ENCODE measurements around the gene EFCAB6.

The EFCAB6 gene

GRCh38 chr22:43520632-43521039, 291.5 kb downstream of the EFCAB6 start:
- peak; percentile 87 for DNase-seq

DNA sequence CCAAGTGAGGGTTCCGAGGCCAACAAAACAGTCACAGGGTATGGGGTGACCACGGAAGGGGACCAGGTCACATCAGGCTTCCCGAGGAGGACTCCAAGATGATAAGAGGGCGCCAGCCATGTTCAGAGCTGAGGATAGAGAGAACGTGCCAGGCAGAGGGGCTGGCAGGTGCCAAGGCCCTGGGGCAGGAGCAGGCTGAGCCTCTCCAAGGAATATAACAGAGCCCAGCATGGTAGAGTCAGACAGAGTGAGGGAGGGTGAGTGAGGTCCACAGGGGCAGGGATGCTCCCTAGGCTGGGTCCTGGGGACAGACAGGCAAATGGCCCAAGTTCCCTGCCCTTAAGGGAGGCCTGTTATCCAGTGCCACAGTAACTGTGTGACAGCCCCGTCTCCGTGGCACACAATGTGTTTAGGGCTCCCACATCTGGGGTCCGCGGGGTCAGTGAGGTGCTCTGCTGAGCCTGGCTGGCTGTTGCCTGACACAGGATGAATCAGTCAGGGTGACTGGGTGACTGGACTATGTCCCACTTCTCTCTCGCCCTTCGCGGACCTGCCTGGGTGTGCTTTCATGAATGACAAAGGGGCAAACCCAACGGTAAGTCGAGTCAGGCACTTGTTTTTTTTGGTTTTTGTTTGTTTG, 295.0 kb downstream of the EFCAB6 start:
- DNase-seq = no peak

- no peak for DNase-seq
These were observed 295.7 kb downstream of the EFCAB6 start for GRCh38 chr22:43516386-43516785.

DNA sequence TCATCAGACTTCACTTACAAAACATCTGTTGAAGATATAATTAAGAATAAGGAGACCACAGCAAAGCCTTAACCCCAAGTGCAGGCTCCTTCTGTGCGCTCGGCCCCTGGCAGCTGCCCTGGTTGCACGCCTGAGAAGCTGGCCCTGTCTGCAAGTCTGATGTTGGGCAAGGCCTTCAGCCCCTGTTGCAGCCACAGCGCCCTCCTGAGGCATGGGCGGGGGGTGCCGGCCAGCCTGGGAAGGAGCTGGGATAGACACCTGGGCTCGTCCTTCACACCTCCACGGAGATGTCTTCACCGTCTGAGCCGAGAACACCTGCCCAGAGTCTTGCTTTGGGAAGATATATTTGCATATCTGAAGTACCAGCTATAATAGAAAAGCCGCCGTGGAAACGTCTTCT, 296.2 kb downstream of the EFCAB6 start:
- no peak for DNase-seq

DNA sequence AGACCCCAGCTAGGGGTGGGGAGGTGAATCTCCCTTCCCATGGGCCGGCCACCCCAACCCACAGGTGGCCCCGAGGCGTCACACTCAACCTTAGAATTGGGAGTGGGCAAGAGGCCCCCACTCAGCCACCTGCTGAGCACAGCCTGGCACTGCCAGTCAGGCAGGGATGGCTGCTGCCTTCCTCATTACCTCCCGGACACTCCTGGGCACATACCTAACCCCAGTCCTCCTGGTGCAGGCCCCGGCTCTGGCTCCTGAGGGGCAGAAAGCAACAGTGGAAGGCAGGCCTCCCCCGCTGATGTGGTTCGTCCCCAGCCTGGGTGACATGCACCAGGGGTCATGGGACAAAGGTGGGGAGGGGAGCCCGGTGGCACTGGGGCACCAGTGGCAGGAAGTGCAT, 296.7 kb downstream of the EFCAB6 start:
- DNase-seq = no peak

DNA sequence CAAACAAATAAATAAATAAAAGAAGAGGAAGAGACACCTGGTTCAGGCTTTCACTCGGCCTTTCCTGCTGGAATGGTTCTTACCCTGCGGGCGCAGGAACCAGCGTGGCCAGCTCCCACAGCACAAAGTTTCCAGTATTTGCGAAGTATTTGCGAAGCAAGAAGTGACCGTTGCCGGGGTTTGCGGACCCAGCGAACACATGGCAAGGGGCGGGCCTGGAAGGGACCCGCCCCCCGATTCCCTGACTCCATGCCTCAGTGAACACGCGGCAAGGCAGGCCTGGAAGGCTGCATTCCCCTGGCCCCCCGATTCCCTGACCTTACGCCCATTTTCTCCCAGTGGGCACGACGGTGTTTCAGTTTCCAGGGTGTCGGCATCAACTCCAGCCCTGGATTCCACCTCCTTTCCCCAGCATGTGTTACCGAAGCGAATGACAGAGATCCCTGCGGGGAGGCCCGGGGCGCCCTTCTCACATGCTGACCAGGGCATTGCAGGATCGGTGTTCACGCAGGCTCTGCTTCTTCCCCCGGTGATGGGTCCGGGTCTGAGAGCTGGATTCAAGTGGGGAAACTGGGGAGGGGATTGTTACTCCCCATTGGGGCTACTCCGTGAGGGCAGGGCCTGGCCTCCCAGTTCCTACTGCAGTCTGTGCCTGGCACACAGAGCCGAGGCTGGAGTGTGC, 297.5 kb downstream of the EFCAB6 start:
- DNase-seq = no peak

- DNase-seq = no peak
These were observed 299.8 kb downstream of the EFCAB6 start for GRCh38 chr22:43512279-43512678.

- no peak for DNase-seq
These were observed 300.7 kb downstream of the EFCAB6 start for GRCh38 chr22:43511276-43511910.

GRCh38 chr22:43510281-43511070, 301.6 kb downstream of the EFCAB6 start:
- no peak for DNase-seq

- DNase-seq = no peak
These were observed 302.8 kb downstream of the EFCAB6 start for GRCh38 chr22:43509337-43509736.

DNA sequence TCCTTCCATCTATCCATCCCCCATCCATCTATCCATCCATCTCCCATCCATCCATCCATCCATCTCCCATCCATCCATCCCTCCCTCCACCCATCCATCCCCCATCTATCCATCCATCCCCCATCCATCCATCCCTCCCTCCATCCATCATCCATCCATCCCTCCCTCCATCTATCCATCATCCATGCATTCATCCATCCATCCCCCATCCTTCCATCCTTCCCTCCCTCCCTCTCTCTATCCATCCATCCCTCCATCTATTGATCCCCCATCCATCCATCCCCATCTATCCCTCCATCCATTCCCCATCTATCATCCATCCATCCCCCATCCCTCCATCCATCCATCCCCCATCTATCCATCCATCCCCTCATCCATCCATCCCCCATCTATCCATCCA, 303.6 kb downstream of the EFCAB6 start:
- DNase-seq = no peak

- DNase-seq = no peak
These were observed 304.9 kb downstream of the EFCAB6 start for GRCh38 chr22:43507235-43507634.

DNA sequence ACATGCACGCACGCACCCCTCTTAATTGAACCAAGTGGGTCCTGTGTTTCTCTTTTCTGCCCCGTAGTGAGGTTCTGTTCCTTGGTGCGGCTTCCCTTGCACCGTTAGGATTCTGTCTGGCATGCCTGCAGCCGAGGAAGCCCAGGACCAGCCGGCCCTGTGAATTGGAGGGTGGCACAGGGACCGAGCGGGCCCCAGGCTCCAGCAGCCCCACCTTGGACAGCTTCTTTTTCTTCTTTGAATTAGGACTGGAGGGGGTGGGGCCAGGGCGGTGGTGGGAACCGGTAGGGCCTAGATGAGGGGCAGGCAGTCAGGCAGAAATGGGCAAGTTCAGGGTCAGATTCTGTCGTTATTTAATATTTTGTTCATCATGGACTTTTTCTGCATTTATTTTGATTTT, 305.6 kb downstream of the EFCAB6 start:
- no peak for DNase-seq

DNA sequence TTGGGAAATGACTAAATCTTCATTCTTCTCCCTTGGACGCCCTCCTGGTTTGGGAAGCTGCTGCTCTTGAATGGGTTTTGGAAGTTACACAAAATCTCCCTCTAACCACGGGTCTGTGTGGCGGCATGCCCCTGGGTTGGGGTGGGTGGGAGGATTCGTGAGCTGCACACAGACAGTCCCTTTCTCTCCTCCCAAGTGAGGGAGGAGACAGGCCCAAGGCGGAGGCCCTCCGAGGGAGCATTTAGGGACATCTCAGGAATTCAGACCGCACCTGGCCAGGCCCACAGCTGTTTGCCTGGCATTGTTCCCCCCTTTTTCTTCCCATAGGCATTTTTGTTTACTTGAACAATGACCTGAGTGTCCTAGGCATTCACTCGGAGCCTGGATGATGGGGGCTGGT, 306.2 kb downstream of the EFCAB6 start:
- no peak for DNase-seq

- DNase-seq = no peak
These were observed 306.7 kb downstream of the EFCAB6 start for GRCh38 chr22:43505423-43505822.

DNA sequence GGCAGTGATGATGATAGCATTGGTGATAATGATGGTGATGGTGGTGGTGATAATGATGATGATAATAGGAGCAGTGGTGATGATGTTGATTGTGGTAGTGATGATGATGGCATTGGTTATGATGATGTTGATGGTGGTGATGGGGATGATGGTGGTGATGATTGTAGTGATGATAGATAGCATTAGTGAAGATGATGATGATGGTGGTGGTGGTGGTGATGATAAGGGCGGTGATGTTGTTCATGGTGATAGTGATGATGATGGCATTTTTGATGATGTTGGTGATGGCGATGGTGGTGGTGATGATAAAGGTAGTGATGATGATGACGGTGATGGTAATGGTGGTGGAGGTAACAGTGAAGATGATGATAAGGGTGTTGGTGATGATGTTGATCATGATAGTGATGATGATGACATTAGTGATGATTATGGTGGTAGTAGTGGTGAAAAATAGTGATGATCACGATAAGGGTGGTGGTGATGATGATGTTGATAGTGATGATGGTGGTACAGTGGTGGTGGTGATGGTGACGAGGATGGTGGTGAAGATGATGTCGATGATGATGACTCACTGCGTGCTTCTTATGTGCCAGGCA, 307.3 kb downstream of the EFCAB6 start:
- DNase-seq = no peak

DNA sequence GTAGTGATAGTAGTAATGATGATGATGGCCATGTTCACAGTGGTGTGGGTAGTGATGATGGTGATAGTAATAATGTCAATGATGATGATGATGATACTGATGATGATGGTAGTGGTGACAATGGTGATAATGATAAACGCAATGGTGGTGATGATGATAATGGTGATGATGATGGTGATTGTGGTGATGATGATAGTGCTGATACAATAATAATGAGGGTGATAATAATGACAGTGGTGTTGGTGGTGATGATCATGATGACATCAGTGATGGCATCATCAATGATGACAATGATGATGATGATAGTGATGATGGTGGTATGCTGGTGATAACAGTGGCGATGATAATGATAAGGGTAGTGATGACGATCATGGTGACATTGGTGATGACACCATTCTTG, 308.0 kb downstream of the EFCAB6 start:
- DNase-seq = no peak

DNA sequence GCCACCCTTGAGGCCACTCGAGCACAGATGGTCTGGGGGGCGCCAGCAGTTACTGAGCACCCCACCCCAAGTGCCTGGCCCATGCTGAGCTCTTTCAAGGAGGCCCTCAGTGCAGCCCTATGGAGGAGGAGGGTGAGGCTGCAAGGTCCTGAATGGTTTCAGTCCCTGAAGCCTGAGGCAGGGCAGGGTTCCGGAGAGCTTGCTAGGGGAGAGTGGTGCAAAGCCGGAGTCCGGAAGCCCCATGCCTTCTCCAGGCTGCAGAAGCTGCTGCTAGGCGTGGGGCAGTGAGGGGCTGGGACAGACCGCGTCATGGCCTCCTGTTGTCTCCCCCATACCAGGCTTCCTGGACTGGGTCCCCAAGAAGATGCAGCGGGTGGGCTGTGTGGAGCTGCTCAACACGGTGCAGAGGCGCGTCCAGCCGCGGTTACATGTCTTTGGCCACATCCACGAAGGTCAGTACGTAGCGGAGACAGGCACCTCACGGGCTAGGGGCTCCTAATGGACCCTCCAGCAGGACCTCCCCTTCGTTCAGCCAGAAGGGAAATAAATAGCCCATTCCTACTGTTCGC, 309.7 kb downstream of the EFCAB6 start:
- no peak for DNase-seq

DNA sequence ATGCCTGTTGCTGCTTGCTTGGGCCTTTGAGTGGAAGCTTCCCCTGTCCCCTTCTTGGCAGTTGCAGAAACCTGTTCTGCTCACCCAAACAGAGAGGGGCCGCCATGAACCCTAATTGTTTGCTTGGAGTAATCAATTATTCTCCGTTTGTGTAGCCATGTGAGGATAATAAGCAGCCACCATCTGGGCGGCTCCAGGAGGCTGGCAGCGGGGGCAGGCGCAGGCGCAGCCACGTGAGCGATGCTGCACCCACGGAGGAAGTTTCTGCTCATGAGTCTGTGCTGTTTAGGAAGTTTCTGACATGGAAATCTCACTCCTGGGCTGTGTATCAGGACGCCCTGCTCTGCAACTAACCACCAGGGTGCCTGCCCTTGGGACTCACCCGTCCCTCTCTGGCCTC, 310.2 kb downstream of the EFCAB6 start:
- DNase-seq = no peak

GRCh38 chr22:43500792-43501785, 311.0 kb downstream of the EFCAB6 start:
- DNase-seq = no peak

DNA sequence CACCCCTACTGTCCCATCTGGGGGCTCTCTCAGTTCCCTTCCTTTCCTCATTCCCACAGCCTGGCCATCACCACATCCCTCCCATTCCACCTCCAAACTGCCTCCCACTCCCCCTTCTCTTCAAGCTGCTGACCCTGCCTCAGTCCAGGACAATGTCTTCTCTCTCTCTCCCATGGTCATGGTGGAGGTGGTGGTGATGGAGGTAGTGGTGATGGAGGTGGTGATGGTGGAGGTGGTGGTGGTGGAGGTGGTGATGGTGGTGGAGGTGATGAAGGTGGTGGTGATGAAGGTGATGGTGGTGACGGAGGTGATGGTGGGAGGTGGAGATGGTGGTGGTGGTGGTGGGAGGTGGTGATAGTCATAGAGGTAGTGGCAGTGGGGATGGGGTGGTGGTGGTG, 313.2 kb downstream of the EFCAB6 start:
- no peak for DNase-seq
